T-helper 17 cell (primary cell): ENCODE data around the gene TAOK1. TPM values are rescaled to one million over a fixed set of nuclear protein-coding genes. Genes with fewer than 3 reads are reported as not detected.
A peak's percentile ranks its signal among the peaks of the same experiment; 100 is the strongest.
"Not testable (repeated sequence)": the region's sequence is repeated elsewhere in the genome, so short reads cannot be mapped to it uniquely, and the experiment has no call there.

Experiments
- ATAC-seq: fragments of 150-1000 bp; cut with Tn5 transposase; 2 replicates; pipeline ENCODE4 v1.10.0; 2021; ENCODE audit warnings: mild to moderate bottlenecking, moderate library complexity
- DNase-seq, 3 donors: peaks; one replicate each; pipeline versions ENCODE4 v3.0.0 to v3.0.0-alpha.2; 2020 to 2021
- H3K9me3 ChIP-seq: one replicate; pipeline ENCODE4 v1.7.0; 2013; ENCODE audit warnings: low read length, mild to moderate bottlenecking; ENCODE audit not compliant: control insufficient read depth, poor library complexity, severe bottlenecking
- H3K27ac Mint-ChIP-seq: one replicate; pipeline ENCODE4 v1.8.0; 2022; ENCODE audit warnings: mild to moderate bottlenecking, moderate library complexity, mixed read lengths
- H3K27me3 Mint-ChIP-seq: one replicate; pipeline ENCODE4 v1.8.0; 2022; ENCODE audit warnings: mixed read lengths
- H3K36me3 Mint-ChIP-seq: one replicate; pipeline ENCODE4 v1.8.0; 2022; ENCODE audit warnings: low read depth, mixed read lengths
- H3K4me1 Mint-ChIP-seq: one replicate; pipeline ENCODE4 v1.8.0; 2022; ENCODE audit warnings: mild to moderate bottlenecking, mixed read lengths
- H3K4me3 Mint-ChIP-seq: one replicate; pipeline ENCODE4 v1.8.0; 2022; ENCODE audit warnings: mild to moderate bottlenecking, moderate library complexity, mixed read lengths
- total RNA-seq, 4 donors: library from RNA in 2 of 4; stranded (reverse) in 2 of 4; gene quantifications; one replicate each; pipeline ENCODE4 v1.2.3 and lab custom pipeline; 2022 to 2026

Gene TAOK1
- total RNA-seq, 2 donors from 2014 or later: 54.3 to 58.2 TPM

DNA sequence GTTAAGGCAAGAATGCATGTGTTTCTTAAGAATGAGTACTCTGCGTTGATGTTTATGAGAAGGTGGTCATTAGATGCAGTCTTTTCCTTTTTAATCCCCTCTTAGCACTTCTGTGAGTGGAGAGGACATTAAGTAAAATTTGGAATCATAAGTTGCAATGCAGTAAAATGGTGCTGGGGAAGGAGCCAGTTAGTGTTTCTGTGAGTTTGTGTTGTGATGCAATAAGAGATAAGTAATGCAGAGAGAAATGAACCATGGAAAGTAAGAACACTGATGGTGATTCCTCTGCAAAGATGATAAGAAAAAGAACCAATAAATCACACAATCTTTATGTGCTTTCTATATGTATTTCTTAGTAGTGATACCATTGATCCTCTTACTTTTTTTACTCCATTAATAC, 156.7 kb downstream of the TAOK1 start:
- DNase-seq (no peak), ATAC-seq (no peak)
- Mint-ChIP-seq H3K4me3 (no peak overlapping the region), H3K4me1 (peaks cover 15% of the 10 kb centered on the region), H3K27ac (no peak overlapping the region), H3K36me3 (peaks cover 2% of the 10 kb centered on the region), H3K27me3 (no peaks in the 10 kb centered on the region)
- H3K9me3 ChIP-seq: no peaks in the 10 kb centered on the region

DNA sequence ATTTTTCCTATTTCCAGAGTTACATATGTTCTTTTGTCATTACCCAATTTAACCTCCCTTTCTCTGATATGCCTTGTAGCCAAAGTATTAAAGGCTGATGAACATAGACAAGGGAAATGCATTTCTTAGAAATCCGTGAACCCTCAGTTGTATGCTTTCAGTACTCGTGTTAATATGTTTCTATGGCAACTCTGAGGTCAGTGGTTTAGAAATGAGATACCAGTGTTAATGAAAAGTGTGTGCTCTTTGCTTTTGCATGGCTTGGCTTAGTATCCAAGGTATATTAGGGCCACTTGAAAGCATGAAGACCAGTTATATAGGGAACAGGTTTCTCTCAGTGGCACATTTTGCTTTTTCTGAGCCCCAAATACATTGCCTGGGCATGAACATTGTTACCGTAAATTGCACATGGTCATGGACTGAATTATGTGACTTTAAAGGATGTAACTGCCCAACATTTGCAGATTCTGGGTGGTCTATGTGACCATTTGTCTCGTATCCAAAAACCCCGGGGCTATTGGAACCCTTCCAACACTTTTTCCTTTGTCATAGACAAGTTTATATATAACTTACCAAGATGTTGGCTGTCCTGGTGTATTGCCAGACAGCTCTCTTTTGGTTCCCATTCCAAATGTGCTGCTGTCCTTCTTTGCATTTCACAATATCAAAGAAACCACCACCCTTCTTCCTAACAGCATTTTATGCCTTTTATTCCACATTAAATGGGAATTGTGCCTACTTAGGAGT, 159.2 kb downstream of the TAOK1 start:
- DNase-seq (no peak), ATAC-seq (peak; percentile 41)
- Mint-ChIP-seq H3K27me3 (no peaks in the 10 kb centered on the region), H3K4me3 (no peak overlapping the region), H3K36me3 (no peaks in the 10 kb centered on the region), H3K27ac (peak overlapping the region; percentile 37), H3K4me1 (peaks cover 15% of the 10 kb centered on the region)
- no peaks in the 10 kb centered on the region for H3K9me3 ChIP-seq

DNA sequence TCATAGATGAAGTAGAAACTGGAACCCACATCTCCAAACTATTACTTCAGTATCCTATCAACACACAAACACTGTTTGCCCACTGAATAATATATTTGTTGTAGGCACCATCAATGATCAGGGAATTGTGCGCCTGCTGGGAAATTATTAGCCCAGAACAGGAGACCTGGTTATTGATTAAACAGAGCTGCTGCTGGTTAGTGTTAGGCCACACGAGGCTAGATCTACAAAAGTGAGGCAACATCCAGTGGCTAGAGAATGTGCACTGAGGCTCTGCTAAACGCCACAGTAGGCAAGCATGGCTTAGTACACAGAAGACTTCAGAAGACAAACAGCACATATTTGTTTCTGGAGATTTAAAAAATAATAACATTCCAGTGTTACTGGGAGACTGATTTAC, 165.7 kb downstream of the TAOK1 start:
- peaks cover 12% of the 10 kb centered on the region for H3K4me1 Mint-ChIP-seq
- H3K9me3 ChIP-seq: no peaks in the 10 kb centered on the region
- H3K4me3 Mint-ChIP-seq: no peak overlapping the region
- H3K27ac Mint-ChIP-seq: no peak overlapping the region
- H3K36me3 Mint-ChIP-seq: no peaks in the 10 kb centered on the region
- H3K27me3 Mint-ChIP-seq: no peaks in the 10 kb centered on the region
- DNase-seq: no peak
- ATAC-seq: no peak

DNA sequence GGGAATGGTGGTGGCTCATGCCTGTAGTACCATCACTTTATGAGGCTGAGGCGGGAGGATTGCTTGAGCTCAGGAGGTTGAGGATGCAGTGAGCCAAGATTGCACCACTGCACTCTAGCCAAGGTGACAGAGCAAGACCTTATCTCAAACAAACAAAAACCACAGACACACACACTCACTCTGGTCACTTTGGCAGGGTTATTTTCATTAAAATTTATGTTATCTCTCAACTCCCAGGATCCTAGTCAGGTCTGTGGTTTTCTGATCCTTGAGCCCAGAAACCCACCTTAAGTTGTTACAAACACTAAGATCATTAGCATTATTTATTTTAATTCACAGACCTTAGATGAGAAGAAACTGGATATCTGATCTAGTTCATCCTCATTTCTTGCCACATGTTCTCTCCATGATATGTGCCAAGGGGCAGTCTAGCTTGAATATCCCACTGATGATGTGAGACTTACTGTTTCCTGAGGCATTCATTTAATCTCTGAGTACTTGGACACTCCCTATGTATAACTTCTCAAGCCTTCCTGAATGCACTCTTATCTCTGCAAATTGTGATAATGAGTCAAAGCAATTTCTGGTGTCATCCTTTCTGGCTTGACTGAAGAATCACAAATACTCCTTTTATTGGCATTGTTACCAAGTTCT, 167.0 kb downstream of the TAOK1 start:
- H3K9me3 ChIP-seq: no peaks in the 10 kb centered on the region
- Mint-ChIP-seq H3K27ac (no peak overlapping the region), H3K4me3 (no peak overlapping the region), H3K36me3 (no peaks in the 10 kb centered on the region), H3K27me3 (no peaks in the 10 kb centered on the region), H3K4me1 (peaks cover 18% of the 10 kb centered on the region)
- no peak for DNase-seq
- ATAC-seq: no peak

DNA sequence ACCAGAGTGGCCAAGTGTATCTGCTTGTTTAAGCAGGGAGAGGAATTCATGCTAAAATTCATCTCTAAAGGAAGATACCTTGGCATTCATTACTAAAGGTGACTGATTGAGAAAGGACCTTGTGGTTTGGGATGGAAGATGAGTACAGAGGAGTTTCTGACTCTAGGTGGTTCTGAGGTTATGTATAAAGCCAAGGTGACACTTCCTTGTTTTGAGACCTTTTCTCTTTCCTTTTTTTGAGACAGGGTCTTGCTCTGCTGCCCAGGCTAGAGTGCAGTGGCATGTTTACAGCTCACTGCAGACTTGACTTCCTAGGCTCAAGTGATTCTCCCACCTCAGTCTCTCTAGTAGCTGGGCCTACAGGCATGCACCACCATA, 167.6 kb downstream of the TAOK1 start:
- ATAC-seq (no peak), DNase-seq (no peak)
- H3K36me3 Mint-ChIP-seq: no peaks in the 10 kb centered on the region
- H3K4me1 Mint-ChIP-seq: peaks cover 21% of the 10 kb centered on the region
- H3K9me3 ChIP-seq: no peaks in the 10 kb centered on the region
- H3K27ac Mint-ChIP-seq: no peak overlapping the region
- no peak overlapping the region for H3K4me3 Mint-ChIP-seq
- H3K27me3 Mint-ChIP-seq: no peaks in the 10 kb centered on the region

DNA sequence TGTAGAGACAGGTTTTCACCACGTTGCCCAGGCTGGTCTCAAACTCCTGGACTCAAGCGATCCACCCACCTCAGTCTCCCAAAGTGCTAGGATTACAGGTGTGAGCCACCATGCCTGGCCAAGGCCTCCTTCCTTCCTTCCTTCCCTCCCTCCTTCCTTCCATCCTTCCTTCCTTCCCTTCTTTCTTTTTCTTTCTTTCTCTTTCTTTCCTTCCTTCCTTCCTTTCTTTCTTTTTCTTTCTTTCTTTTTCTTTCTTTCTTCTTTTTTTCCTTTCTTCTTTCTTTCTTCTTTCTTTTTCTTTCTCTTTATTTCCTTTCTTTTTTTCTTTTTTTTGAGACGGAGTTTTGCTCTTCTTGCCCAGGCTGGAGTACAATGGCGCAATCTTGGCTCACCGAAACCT, 168.0 kb downstream of the TAOK1 start:
- H3K4me3 Mint-ChIP-seq, DNase-seq: not testable (repeated sequence)

DNA sequence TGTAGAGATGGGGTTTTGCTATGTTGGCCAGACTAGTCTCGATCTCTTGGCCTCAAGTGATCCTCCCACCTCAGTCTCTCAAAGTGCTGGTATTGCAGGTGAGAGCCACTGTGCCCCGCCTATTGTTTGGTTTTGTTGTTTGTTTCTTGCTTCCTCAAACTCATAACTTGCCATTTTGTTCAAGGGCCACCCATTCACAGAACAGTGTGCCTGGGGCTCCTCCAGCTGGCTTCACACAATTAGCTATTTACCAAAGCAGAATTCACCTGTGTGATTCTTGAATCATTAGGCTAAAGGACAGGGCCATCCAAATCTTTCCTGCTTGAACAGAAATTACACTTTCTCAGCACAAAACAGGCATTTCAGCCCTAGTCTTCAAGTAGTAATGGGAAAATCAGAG, 169.5 kb downstream of the TAOK1 start:
- H3K4me1 Mint-ChIP-seq: peaks cover 30% of the 10 kb centered on the region
- no peak for ATAC-seq
- no peak overlapping the region for H3K27ac Mint-ChIP-seq
- H3K4me3 Mint-ChIP-seq: no peak overlapping the region
- no peaks in the 10 kb centered on the region for H3K36me3 Mint-ChIP-seq
- H3K9me3 ChIP-seq: no peaks in the 10 kb centered on the region
- DNase-seq: no peak
- H3K27me3 Mint-ChIP-seq: no peaks in the 10 kb centered on the region

More for the DNA sequence above, 168.0 kb downstream of the TAOK1 start:
- H3K27me3 Mint-ChIP-seq, H3K36me3 Mint-ChIP-seq, ATAC-seq, H3K9me3 ChIP-seq: not testable (repeated sequence)
- Mint-ChIP-seq H3K27ac (peak overlapping the region; percentile 1), H3K4me1 (peaks cover 23% of the 10 kb centered on the region)

DNA sequence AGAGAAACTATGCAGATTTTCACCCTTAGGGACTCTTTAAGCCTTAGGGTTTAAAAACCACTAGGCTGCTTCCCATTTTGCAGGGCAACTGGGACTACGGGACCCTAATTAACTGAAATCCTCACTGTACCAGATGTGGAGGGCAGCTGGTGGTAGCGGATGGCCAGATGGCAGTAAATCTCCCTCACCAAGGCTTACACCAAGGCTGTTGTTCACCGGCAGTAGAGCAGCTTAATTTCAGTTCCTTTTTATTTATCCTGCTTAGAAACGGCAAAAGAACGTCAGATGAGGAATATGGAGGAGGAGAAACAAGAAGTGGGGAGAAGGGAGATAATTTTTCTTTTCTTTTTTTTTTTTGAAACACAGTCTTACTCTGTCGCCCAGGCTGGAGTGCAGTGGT, 170.2 kb downstream of the TAOK1 start:
- ATAC-seq (peak; percentile 28), DNase-seq (no peak)
- peaks cover 31% of the 10 kb centered on the region for H3K4me1 Mint-ChIP-seq
- H3K36me3 Mint-ChIP-seq: no peaks in the 10 kb centered on the region
- H3K27me3 Mint-ChIP-seq: no peaks in the 10 kb centered on the region
- no peaks in the 10 kb centered on the region for H3K9me3 ChIP-seq
- H3K4me3 Mint-ChIP-seq: no peak overlapping the region
- no peak overlapping the region for H3K27ac Mint-ChIP-seq

DNA sequence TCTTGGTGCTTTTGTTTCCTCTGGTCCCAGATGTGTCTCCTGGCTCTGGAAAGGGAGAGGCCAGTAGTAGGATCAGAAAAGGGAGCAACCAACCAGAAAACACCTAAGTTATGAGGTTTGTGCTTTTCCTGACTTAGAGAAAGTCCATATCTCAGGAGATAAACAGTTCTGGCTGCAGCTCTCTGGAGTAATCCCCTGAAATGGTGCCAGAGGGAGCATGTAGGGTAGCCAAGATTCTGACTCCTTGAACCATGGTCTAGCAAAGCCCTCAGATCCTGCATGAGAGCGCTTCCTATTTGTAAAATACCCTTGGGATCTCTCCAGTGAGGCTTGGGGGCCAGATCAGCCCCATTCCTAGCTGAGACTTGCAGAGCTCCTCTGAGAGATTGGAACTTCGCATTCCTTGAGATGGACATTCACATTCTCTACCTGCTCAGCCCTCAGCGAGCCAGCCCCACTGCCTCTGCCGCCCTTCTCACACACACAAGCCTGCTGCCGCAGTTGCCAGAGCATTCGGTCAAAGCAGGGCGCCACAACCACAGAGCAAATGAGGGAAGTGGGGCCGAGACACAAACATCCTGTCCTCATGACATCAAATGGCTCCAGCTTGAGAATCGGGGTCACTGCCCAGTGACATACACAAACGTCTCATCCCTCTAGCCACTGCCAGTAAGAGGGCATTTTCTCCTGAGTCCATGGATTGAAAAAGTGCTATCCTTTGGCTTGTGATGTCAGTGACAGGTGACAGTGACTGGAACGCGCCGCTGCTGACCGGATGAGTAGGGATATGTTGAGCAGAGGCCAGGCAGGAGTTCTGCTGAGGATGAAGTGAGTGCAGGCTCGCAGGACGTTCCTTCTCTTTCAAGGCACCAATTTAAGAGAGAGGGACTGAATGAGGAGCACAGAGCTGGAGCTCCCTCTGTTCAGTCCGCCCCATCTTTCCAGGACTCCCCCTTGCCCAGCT, 171.7 kb downstream of the TAOK1 start:
- peak overlapping the region; percentile 33 for H3K4me3 Mint-ChIP-seq
- DNase-seq (no peak), ATAC-seq (peak; percentile 5)
- peak overlapping the region; percentile 90 for H3K27ac Mint-ChIP-seq
- H3K27me3 Mint-ChIP-seq: no peaks in the 10 kb centered on the region
- H3K4me1 Mint-ChIP-seq: peaks cover 37% of the 10 kb centered on the region
- no peaks in the 10 kb centered on the region for H3K9me3 ChIP-seq
- no peaks in the 10 kb centered on the region for H3K36me3 Mint-ChIP-seq

DNA sequence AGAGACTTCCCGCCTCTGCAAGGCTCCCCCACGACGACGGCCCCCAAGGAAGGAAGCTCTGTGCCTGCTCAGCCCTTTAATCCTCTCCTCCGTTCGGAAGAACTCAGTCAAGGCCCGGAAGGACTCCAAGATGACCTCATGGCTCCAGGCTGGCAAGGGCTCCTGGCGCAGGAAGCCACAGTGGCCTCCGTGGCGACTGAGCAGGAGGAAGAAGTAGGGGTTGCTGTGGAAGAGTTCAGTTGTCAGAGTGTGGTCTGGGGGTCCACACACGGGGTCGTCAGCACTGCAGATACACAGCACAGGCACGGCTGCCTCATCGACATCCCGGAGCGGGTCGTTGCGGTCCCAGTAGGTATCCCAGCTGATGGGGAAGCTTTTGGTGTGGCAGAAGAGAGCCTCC, 172.5 kb downstream of the TAOK1 start:
- H3K4me3 Mint-ChIP-seq: no peak overlapping the region
- H3K9me3 ChIP-seq: no peaks in the 10 kb centered on the region
- H3K27me3 Mint-ChIP-seq: no peaks in the 10 kb centered on the region
- H3K4me1 Mint-ChIP-seq: peaks cover 30% of the 10 kb centered on the region
- peak overlapping the region; percentile 90 for H3K27ac Mint-ChIP-seq
- ATAC-seq: no peak
- no peak for DNase-seq
- no peaks in the 10 kb centered on the region for H3K36me3 Mint-ChIP-seq

DNA sequence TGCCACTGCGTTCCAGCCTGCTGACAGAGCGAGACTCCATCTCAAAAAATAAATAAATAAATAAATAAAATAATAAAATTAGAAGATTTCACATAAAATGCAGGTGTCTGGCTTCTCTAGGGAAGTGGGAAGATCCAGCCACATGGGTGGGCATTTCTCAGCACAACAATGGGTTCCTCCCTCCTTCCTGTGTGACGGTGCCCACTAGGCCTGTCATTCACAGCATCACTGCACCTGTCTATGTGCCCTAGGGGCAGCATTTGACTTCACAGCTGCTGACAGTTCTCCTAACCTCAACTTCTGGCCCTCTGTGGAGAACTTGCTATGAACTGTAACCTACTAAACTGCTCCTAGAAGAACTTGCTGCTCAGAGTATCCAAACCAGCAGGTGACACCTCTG, 173.7 kb downstream of the TAOK1 start:
- DNase-seq (no peak), ATAC-seq (no peak)
- Mint-ChIP-seq H3K27me3 (no peaks in the 10 kb centered on the region), H3K36me3 (no peaks in the 10 kb centered on the region), H3K4me3 (no peak overlapping the region), H3K27ac (peak overlapping the region; percentile 47), H3K4me1 (peaks cover 32% of the 10 kb centered on the region)
- no peaks in the 10 kb centered on the region for H3K9me3 ChIP-seq

DNA sequence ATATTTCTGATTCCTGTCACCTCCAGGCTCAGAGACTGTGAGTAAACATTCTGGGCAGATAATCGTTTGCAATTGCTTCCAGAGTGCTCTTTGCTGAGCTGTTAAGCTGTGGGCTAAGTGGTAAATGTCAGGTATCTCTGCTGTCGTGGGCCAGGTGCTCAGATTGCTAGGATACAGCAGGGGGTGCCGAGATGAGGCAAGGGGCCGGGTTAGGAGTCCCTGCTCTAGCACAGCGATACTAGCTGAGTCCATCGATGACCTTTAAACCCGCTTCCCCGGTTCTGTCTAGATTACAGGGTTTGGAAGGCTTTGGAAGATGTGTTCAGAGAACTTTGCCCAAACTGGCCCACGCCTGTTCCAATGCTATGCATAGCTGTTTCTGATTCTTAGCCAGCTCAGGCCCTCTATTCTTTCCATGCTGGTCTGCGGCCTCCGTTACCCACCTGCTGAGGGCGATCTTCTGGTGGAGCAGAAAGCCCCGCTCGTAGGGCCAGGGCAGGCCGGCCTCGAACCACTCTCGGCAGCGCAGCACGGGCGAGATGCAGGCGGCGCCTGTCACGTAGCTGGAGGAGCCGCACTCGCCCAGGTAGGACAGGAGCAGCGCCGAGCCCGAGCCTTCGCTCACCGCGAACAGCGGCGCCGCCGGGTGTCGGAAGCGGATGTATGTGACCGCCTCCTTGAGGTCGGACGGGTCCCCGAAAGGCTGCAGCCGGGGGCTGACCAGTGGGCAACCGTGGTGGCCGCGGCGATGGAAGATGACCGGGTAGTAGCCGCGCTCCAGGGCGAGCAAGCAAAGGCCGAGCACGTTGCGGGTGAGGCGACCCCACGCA, 175.7 kb downstream of the TAOK1 start:
- H3K36me3 Mint-ChIP-seq: peaks cover 2% of the 10 kb centered on the region
- peaks cover 40% of the 10 kb centered on the region for H3K4me1 Mint-ChIP-seq

More for the DNA sequence above, 175.7 kb downstream of the TAOK1 start:
- peak overlapping the region; percentile 97 for H3K4me3 Mint-ChIP-seq
- H3K27me3 Mint-ChIP-seq: no peaks in the 10 kb centered on the region
- peak overlapping the region; percentile 80 for H3K27ac Mint-ChIP-seq
- ATAC-seq: peak; percentile 31
- DNase-seq: peak; percentile 33 to 49 (median 44)
- no peaks in the 10 kb centered on the region for H3K9me3 ChIP-seq
